Amygdala (tissue), 56 donors: ENCODE measurements around the gene ZNF534.
"Not testable (repeated sequence)": the region's sequence is repeated elsewhere in the genome, so short reads cannot be mapped to it uniquely, and the experiment has no call there.

Experiments
- DNase-seq, 56 donors: peaks; one replicate each; lab custom pipeline; 2025; lab: John Stamatoyannopoulos, UW

Gene ZNF534

GRCh38 chr19:52492994-52493470, 64.1 kb downstream of the ZNF534 start:
- no peak for DNase-seq

GRCh38 chr19:52494518-52494917, 65.6 kb downstream of the ZNF534 start:
- DNase-seq, result no peak

GRCh38 chr19:52498571-52498970, 69.6 kb downstream of the ZNF534 start:
- no peak for DNase-seq

GRCh38 chr19:52500474-52500873, 71.5 kb downstream of the ZNF534 start:
- not testable (repeated sequence) for DNase-seq

GRCh38 chr19:52500991-52501390, 72.0 kb downstream of the ZNF534 start:
- not testable (repeated sequence) for DNase-seq
